Stimulated activated CD4-positive, alpha-beta T cell treated with anti-CD3 and anti-CD28 coated beads, Interleukin-2, amount 100 ng/mL, for 24 hours (primary cell): Measurements from ENCODE around the gene CCDC174.

ENCODE experiments used
- DNase-seq, 2 donors: peaks; one replicate each; pipeline ENCODE4 v3.0.0-alpha.2; 2020

CCDC174 gene

GRCh38 chr3:14716591-14716990 lies 65.0 kb downstream of the CCDC174 start:
- no peak for DNase-seq

DNA sequence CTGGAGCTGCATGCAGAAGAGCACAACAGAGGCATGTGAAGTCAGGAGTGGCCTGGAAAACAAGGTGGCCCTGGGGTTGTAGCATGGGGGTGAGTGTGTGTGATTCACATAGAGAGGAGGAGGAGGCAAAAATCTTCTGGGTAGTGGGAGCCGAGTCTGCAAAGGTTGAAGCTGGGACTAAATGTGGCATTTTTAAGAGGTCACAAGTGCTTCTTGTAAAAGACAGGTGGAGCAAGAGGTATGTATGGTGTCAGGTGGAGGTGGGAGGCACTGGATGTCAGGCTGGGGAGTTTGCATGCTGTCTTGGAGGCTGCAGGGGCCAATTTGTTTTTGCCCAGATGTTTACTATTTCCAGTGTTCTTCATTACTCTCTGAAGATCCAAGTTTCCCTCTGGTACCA lies 65.7 kb downstream of the CCDC174 start:
- no peak for DNase-seq

GRCh38 chr3:14718539-14718938 lies 67.0 kb downstream of the CCDC174 start:
- no peak for DNase-seq

GRCh38 chr3:14719006-14719405 lies 67.4 kb downstream of the CCDC174 start:
- no peak for DNase-seq

DNA sequence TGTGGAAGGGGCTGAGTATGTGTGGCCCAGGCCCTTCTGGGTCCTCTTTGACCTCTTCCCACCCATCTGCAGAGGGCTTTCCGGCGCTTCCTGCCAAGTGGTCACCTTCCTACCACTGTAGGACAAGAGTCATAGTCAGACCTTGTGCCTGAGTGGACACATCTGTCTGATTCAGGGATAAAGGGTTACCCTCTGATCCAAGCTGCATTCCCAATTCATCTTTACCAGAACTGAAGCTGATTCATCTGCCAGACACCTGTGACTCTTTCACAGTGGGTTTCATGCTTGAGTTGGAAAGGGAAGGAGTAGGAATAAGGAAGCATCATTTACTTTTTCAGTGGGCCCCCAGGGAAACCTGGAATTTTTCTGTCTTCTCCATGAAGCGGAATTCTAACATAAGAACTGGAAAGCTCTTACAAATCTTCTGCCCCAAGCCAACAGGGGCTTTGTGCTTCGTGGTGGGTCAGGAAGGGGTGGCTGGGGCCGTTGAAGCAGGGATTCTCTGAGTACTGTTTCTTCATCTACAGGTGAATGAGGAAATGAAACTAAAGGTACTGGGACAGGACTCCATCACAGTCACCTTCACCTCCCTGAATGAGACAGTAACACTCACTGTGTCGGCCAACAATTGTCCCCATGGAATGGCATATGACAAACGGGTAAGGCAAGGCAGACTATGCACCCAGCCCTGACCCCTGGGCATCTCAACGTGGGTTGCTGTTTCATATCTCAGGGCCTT lies 69.7 kb downstream of the CCDC174 start:
- DNase-seq, result no peak
